IMR-90 (cell line): ENCODE results near the gene ILK. TPM values are rescaled to one million over a fixed set of nuclear protein-coding genes. Genes with fewer than 3 reads are reported as not detected.

ENCODE experiments used
- ATAC-seq: fragments of 200-7000 bp; cut with Tn5 transposase; 2 replicates; pipeline ENCODE4 v1.9.1; 2020; ENCODE audit warnings: low read depth, mild to moderate bottlenecking, moderate library complexity
- BruUV-seq: library from RNA; stranded (reverse); fragments of 400-500 nt; replicated peaks from 2 replicates; lab custom pipeline; 2021; lab: Mats Ljungman, UMichigan
- CTCF ChIA-PET: fragments of 300-600 bp; formaldehyde crosslinking; extraction: SDS; loops from one replicate; lab custom pipeline; 2021; ENCODE audit warnings: antibody characterized with exemption; lab: Yijun Ruan, JAX
- POLR2A ChIA-PET: fragments of 300-600 bp; sonication (Branson Sonifier 250); formaldehyde crosslinking; loops from one replicate; lab custom pipeline; 2022; ENCODE audit warnings: antibody characterized with exemption; ENCODE audit not compliant: unreplicated experiment; lab: Charles Lee
- DNase-seq: peaks from one replicate; pipeline ENCODE4 v3.0.0; 2013
- H2AFZ ChIP-seq: replicated peaks from 2 replicates; pipeline ENCODE3; 2013; ENCODE audit warnings: low read length, mild to moderate bottlenecking; ENCODE audit not compliant: poor library complexity
- H2AK5ac ChIP-seq: 2 replicates; pipeline ENCODE4 v1.6.1; 2013; ENCODE audit warnings: low read depth, low read length, inconsistent platforms
- H2AK9ac ChIP-seq: replicated peaks from 2 replicates; pipeline ENCODE3; 2013; ENCODE audit warnings: mild to moderate bottlenecking, low read depth, low read length, moderate library complexity; ENCODE audit not compliant: poor library complexity
- H2BK120ac ChIP-seq: 2 replicates; pipeline ENCODE4 v1.6.1; 2013; ENCODE audit warnings: low read depth, low read length, inconsistent platforms
- H2BK15ac ChIP-seq: 3 replicates; pipeline ENCODE4 v1.6.1; 2013; ENCODE audit warnings: low read depth, low read length, inconsistent platforms
- H2BK20ac ChIP-seq: 2 replicates; pipeline ENCODE4 v1.6.1; 2013; ENCODE audit warnings: low read depth, mild to moderate bottlenecking, inconsistent platforms, low read length, moderate library complexity
- H2BK5ac ChIP-seq: 2 replicates; pipeline ENCODE4 v1.6.1; 2013; ENCODE audit warnings: mild to moderate bottlenecking, low read depth, low read length, inconsistent platforms; ENCODE audit not compliant: poor library complexity, severe bottlenecking
- H3K14ac ChIP-seq: replicated peaks from 2 replicates; pipeline ENCODE4 v1.6.1; 2013; ENCODE audit warnings: low read depth, low read length, inconsistent platforms
- H3K18ac ChIP-seq: 2 replicates; pipeline ENCODE4 v1.6.1; 2013; ENCODE audit warnings: low read depth, low read length, control low read depth
- H3K23ac ChIP-seq: 2 replicates; pipeline ENCODE4 v1.6.1; 2013; ENCODE audit warnings: low read depth, low read length, inconsistent platforms
- H3K27ac ChIP-seq: 2 replicates; pipeline ENCODE4 v1.5.1; 2013; ENCODE audit warnings: mild to moderate bottlenecking, control low read depth, low read length; ENCODE audit not compliant: insufficient read depth
- H3K27me3 ChIP-seq: 2 replicates; pipeline ENCODE4 v1.6.1; 2013; ENCODE audit warnings: low read length; ENCODE audit not compliant: control insufficient read depth, insufficient read depth
- H3K36me3 ChIP-seq: 2 replicates; pipeline ENCODE4 v1.6.1; 2013; ENCODE audit warnings: low read length, mixed read lengths; ENCODE audit not compliant: control insufficient read depth, insufficient read depth
- H3K4ac ChIP-seq: 2 replicates; pipeline ENCODE4 v1.6.1; 2013; ENCODE audit warnings: low read depth, low read length, inconsistent platforms
- H3K4me1 ChIP-seq: 2 replicates; pipeline ENCODE4 v1.6.1; 2013; ENCODE audit warnings: low read length, mixed read lengths; ENCODE audit not compliant: control insufficient read depth, insufficient read depth
- H3K4me2 ChIP-seq: 2 replicates; pipeline ENCODE4 v1.6.1; 2013; ENCODE audit warnings: low read depth, mild to moderate bottlenecking, control low read depth, low read length, moderate library complexity
- H3K4me3 ChIP-seq: 2 replicates; pipeline ENCODE4 v1.5.1; 2013; ENCODE audit warnings: low read depth, mild to moderate bottlenecking, control low read depth, low read length, moderate library complexity; ENCODE audit not compliant: insufficient read depth
- H3K56ac ChIP-seq: 2 replicates; pipeline ENCODE4 v1.6.1; 2013; ENCODE audit warnings: low read length, inconsistent platforms; ENCODE audit not compliant: insufficient read depth; ENCODE audit errors: extremely low read depth
- H3K79me1 ChIP-seq, 2 experiments: 2 replicates each; pipeline ENCODE4 v1.6.1; 2013; ENCODE audit warnings: low read length in 2 of 2, inconsistent platforms in 1 of 2, low read depth in 1 of 2
- H3K9ac ChIP-seq: 2 replicates; pipeline ENCODE4 v1.6.1; 2013; ENCODE audit warnings: low read depth, low read length, control low read depth
- H3K9me1 ChIP-seq: 2 replicates; pipeline ENCODE4 v1.6.1; 2013; ENCODE audit warnings: low read length, inconsistent platforms; ENCODE audit not compliant: insufficient read depth
- H3K9me3 ChIP-seq: 2 replicates; pipeline ENCODE4 v1.6.1; 2013; ENCODE audit warnings: low read length; ENCODE audit not compliant: control insufficient read depth, insufficient read depth
- H4K20me1 ChIP-seq: 2 replicates; pipeline ENCODE4 v1.6.1; 2013; ENCODE audit warnings: low read length, inconsistent platforms; ENCODE audit not compliant: insufficient read depth
- H4K5ac ChIP-seq: 2 replicates; pipeline ENCODE4 v1.6.1; 2013; ENCODE audit warnings: mild to moderate bottlenecking, low read depth, low read length, control low read depth
- H4K8ac ChIP-seq, 2 experiments: 2 replicates each; pipeline ENCODE4 v1.6.1; 2013; ENCODE audit warnings: low read depth in 2 of 2, low read length in 2 of 2, control low read depth in 1 of 2, inconsistent platforms in 1 of 2
- H4K91ac ChIP-seq: 2 replicates; pipeline ENCODE4 v1.6.1; 2013; ENCODE audit warnings: low read depth, low read length, inconsistent platforms; ENCODE audit not compliant: insufficient read depth
- CHD1 ChIP-seq: IDR thresholded peaks from 2 replicates; pipeline ENCODE4 v1.6.1; 2012; ENCODE audit warnings: low read depth, low read length, improper control_type of control experiment
- FOS ChIP-seq: fragments of 150-350 bp; IDR thresholded peaks from 2 replicates; pipeline ENCODE4 v1.6.1; 2016; ENCODE audit warnings: low read depth, low read length
- MXI1 ChIP-seq: IDR thresholded peaks from 2 replicates; pipeline ENCODE4 v1.6.1; 2012; ENCODE audit warnings: low read depth, mild to moderate bottlenecking, low read length, moderate library complexity, borderline replicate concordance
- WGBS, 2 experiments: methylation state at CpG; one replicate each; pipeline versions ENCODE4 v1.1.5 to v1.1.7; 2013; ENCODE audit warnings: missing lambda C conversion rate in 2 of 2; ENCODE audit not compliant: insufficient read length in 1 of 2; ENCODE audit errors: extremely low coverage in 2 of 2; 5-methylcytosine and 5-hydroxymethylcytosine counted together
- dilution Hi-C: fragments of 300-500 bp; cut with HindIII; formaldehyde crosslinking; loops from one replicate; pipeline ENCODE4 v1.14.3; 2018; ENCODE audit warnings: low sequenced_read_pairs; ENCODE audit not compliant: unreplicated experiment
- in situ Hi-C: fragments of 300-500 bp; cut with MboI; formaldehyde crosslinking; loops from 3 replicates; pipeline ENCODE4 v1.14.3; 2019; ENCODE audit warnings: low sequenced_read_pairs, inconsistent platforms, mixed read lengths
- intact Hi-C: fragments of 100-400 bp; cut with micrococcal nuclease; formaldehyde crosslinking; loops from 2 replicates; pipeline ENCODE4 v1.10.0; 2022
- polyA plus RNA-seq, 3 experiments: library from polyadenylated mRNA; depleted of rRNA; stranded (reverse); fragments of >200 nt; gene quantifications; 2 replicates each; pipeline ENCODE4 v1.2.3, GENCODE V29; 2012; ENCODE audit warnings: low replicate concordance in 1 of 3
- total RNA-seq: library from RNA; depleted of rRNA; stranded (reverse); fragments of >200 nt; gene quantifications from 2 replicates; pipeline ENCODE4 v1.2.3, GENCODE V29; 2012

Gene ILK
- total and polyA plus RNA-seq, 2 of the 4 experiments (the other 2 are of a cell fraction): 339 to 389 TPM

- TF ChIP-seq MXI1 (no peak), FOS (no peak)
These were observed 31.7 kb downstream of the ILK start (continued) for GRCh38 chr11:6635082-6635932.

GRCh38 chr11:6636480-6636879 is 32.9 kb downstream of the ILK start:
- Histone ChIP-seq H4K5ac (no peak overlapping the region), H2BK120ac (no peak overlapping the region), H3K4ac (no peak overlapping the region), H3K9me3 (no peaks in the 10 kb centered on the region), H2BK15ac (no peak overlapping the region), H3K4me2 (no peak overlapping the region), H3K18ac (no peak overlapping the region), H4K8ac (no peak overlapping the region), H4K91ac (no peak overlapping the region), H2BK5ac (no peak overlapping the region), H4K20me1 (peaks cover 4% of the 10 kb centered on the region; the same call in 1 of the 2 replicates), H3K27ac (no peak overlapping the region), H3K79me1 (no peaks in the 10 kb centered on the region), H3K27me3 (no peaks in the 10 kb centered on the region), H3K14ac (no peak overlapping the region), H2AK5ac (peak overlapping the region; percentile 10; the same call in 1 of the 2 replicates), H3K36me3 (peaks cover 43% of the 10 kb centered on the region), H3K4me3 (no peak overlapping the region), H2BK20ac (no peak overlapping the region), H2AFZ (no peak overlapping the region), H2AK9ac (no peak overlapping the region), H3K23ac (no peak overlapping the region), H3K56ac (no peak overlapping the region), H3K9me1 (no peaks in the 10 kb centered on the region; the same call in 1 of the 2 replicates), H3K9ac (no peak overlapping the region), H3K4me1 (peaks cover 10% of the 10 kb centered on the region)
- DNase-seq: no peak
- CTCF ChIA-PET: no interaction called here
- TF ChIP-seq CHD1: no peak
- ATAC-seq: no peak
- in situ Hi-C loops (no loop called here), dilution Hi-C loops (no loop called here), intact Hi-C loops (no loop called here)
- POLR2A ChIA-PET: no interaction called here
- no TSS peak for BruUV-seq
- 93% methylated on average over 3 of the region's 3 CpGs; no CpG with 5 or more reads in 1 of the 2 experiments for WGBS, 2 experiments
